Measurements from ENCODE around the gene USP9Y.

USP9Y gene

DNA sequence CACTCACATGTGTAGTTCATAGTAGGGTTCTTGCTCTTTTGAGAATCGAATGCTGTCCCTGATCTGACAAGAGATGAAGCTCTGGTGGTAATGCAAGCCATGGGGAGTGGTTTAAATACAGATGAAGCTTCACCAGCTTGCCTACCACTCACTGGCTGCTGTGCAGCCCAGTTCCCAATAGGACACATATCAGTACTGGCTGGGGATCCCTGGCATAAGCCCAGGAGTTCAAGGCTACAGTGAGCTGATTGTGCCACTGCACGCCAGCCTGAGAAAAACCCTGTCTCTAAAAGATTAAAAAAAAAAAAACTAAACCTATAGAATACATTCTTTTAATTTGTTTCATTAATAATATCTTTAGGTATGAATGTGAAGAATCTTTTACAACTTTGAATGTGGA is 136.5 kb downstream of the USP9Y start:
- peaks cover 16% of the 10 kb centered on the region for H3K4me1 ChIP-seq (ENCODE audit: low read length)
- TF ChIP-seq, protein P1, sequence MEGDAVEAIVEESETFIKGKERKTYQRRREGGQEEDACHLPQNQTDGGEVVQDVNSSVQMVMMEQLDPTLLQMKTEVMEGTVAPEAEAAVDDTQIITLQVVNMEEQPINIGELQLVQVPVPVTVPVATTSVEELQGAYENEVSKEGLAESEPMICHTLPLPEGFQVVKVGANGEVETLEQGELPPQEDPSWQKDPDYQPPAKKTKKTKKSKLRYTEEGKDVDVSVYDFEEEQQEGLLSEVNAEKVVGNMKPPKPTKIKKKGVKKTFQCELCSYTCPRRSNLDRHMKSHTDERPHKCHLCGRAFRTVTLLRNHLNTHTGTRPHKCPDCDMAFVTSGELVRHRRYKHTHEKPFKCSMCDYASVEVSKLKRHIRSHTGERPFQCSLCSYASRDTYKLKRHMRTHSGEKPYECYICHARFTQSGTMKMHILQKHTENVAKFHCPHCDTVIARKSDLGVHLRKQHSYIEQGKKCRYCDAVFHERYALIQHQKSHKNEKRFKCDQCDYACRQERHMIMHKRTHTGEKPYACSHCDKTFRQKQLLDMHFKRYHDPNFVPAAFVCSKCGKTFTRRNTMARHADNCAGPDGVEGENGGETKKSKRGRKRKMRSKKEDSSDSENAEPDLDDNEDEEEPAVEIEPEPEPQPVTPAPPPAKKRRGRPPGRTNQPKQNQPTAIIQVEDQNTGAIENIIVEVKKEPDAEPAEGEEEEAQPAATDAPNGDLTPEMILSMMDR (IDR thresholded peaks at IDR 0.05; ENCODE audit: low read depth, low read length): no peak
- TF ChIP-seq EZH2phosphoT487 (IDR thresholded peaks at IDR 0.05; ENCODE audit: low read depth): no peak
- H3K79me2 ChIP-seq (ENCODE audit: low read length): no peaks in the 10 kb centered on the region
- H3K27me3 ChIP-seq (ENCODE audit: low read depth, low read length): no peaks in the 10 kb centered on the region
- H4K20me1 ChIP-seq (ENCODE audit: insufficient read depth, low read length): no peaks in the 10 kb centered on the region
- H3K36me3 ChIP-seq (replicated peaks; ENCODE audit: low read depth, low read length): peaks cover 7% of the 10 kb centered on the region
- H3K4me3 ChIP-seq (ENCODE audit: low read length): no peak overlapping the region
- no peak overlapping the region for H3K27ac ChIP-seq (ENCODE audit: low read length)
- no peak overlapping the region for H2AFZ ChIP-seq (ENCODE audit: low read depth, low read length)
- no peak overlapping the region for H3K9ac ChIP-seq (ENCODE audit: low read length)
- H3K9me3 ChIP-seq (ENCODE audit: insufficient read depth, low read length): no peaks in the 10 kb centered on the region
- no peak overlapping the region for H3K4me2 ChIP-seq (ENCODE audit: low read length)

DNA sequence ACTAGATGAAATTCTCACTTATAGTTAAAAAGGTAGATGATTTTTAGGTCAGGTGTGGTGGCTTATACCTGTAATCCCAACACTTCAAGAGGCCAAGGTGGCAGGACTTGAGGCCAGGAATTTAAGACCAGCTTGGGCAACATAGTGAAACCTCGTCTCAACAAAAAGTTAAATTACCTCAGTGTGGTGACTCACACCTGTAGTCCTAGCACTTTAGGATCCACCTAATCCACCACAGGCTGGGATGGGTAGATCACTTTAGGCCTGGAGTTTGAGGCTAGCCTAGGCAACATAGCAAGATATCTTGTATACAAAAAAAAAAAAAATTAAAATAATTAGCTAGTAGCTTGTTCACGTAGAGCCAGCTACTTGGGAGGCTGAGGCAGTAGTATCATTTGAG is 140.3 kb downstream of the USP9Y start:
- H3K27me3 ChIP-seq (ENCODE audit: low read depth, low read length): no peaks in the 10 kb centered on the region
- no peak overlapping the region for H2AFZ ChIP-seq (ENCODE audit: low read depth, low read length)
- H3K4me2 ChIP-seq (ENCODE audit: low read length): no peak overlapping the region
- H4K20me1 ChIP-seq (ENCODE audit: insufficient read depth, low read length): no peaks in the 10 kb centered on the region
- H3K4me1 ChIP-seq (ENCODE audit: low read length): no peaks in the 10 kb centered on the region
- no peak overlapping the region for H3K27ac ChIP-seq (ENCODE audit: low read length)
- H3K9me3 ChIP-seq (ENCODE audit: insufficient read depth, low read length): no peaks in the 10 kb centered on the region
- H3K4me3 ChIP-seq (ENCODE audit: low read length): no peak overlapping the region
- TF ChIP-seq EZH2phosphoT487 (IDR thresholded peaks at IDR 0.05; ENCODE audit: low read depth): no peak
- TF ChIP-seq, protein P1 (IDR thresholded peaks at IDR 0.05; ENCODE audit: low read depth, low read length): no peak
- H3K9ac ChIP-seq (ENCODE audit: low read length): no peak overlapping the region
- H3K79me2 ChIP-seq (ENCODE audit: low read length): no peaks in the 10 kb centered on the region
- H3K36me3 ChIP-seq (replicated peaks; ENCODE audit: low read depth, low read length): peaks cover 4% of the 10 kb centered on the region

DNA sequence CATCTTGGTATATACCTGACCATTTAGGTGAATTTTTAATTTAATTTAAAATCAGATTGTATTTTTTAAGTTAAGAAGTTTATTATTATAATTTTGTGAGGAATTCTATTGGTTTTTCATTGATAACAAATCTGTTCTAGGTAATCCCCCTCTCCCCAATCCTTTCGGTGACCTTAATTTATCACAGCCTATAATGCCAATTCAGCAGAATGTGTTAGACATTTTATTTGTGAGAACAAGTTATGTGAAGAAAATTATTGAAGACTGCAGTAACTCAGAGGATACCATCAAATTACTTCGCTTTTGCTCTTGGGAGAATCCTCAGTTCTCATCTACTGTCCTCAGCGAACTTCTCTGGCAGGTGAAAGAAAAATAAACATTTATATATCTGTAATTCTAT is 145.8 kb downstream of the USP9Y start:
- Histone ChIP-seq H3K9ac (ENCODE audit: low read length) (no peak overlapping the region), H3K9me3 (ENCODE audit: insufficient read depth, low read length) (no peaks in the 10 kb centered on the region), H3K4me1 (ENCODE audit: low read length) (no peaks in the 10 kb centered on the region), H3K4me2 (ENCODE audit: low read length) (no peak overlapping the region), H3K36me3 (replicated peaks; ENCODE audit: low read depth, low read length) (peaks cover 2% of the 10 kb centered on the region), H3K27me3 (ENCODE audit: low read depth, low read length) (no peaks in the 10 kb centered on the region), H2AFZ (ENCODE audit: low read depth, low read length) (no peak overlapping the region), H4K20me1 (ENCODE audit: insufficient read depth, low read length) (no peaks in the 10 kb centered on the region), H3K79me2 (ENCODE audit: low read length) (no peaks in the 10 kb centered on the region), H3K27ac (ENCODE audit: low read length) (no peak overlapping the region), H3K4me3 (ENCODE audit: low read length) (no peak overlapping the region)
- TF ChIP-seq, protein P1 (IDR thresholded peaks at IDR 0.05; ENCODE audit: low read depth, low read length): no peak
- no peak for TF ChIP-seq EZH2phosphoT487 (IDR thresholded peaks at IDR 0.05; ENCODE audit: low read depth)

DNA sequence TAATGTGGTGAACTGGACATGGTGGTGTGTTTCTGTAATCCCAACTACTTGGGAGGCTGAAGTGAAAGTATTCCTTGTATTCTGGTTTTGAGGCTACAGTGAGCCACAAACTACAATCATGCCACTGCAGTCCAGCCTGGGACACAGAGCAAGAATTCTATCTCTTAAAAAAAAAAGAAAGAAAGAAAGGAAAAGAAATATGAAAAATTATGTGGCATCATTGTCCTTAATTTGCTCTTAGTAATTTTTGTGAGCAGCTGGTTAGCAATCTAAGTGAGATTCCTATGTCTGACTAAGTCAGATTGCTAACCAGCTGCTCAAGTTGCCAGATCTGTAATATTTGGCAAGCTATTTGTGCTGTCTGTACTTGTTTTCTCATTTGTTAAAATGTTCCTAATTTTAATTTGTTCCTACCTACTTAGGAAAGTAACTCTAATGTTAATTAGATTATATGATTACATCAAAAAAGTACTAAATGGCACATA is 154.8 kb downstream of the USP9Y start:
- H3K36me3 ChIP-seq (replicated peaks; ENCODE audit: low read depth, low read length): peaks cover 7% of the 10 kb centered on the region
- no peaks in the 10 kb centered on the region for H3K4me1 ChIP-seq (ENCODE audit: low read length)
- no peaks in the 10 kb centered on the region for H4K20me1 ChIP-seq (ENCODE audit: insufficient read depth, low read length)
- no peaks in the 10 kb centered on the region for H3K9me3 ChIP-seq (ENCODE audit: insufficient read depth, low read length)
- TF ChIP-seq EZH2phosphoT487 (IDR thresholded peaks at IDR 0.05; ENCODE audit: low read depth): no peak
- TF ChIP-seq, protein P1 (IDR thresholded peaks at IDR 0.05; ENCODE audit: low read depth, low read length): no peak
- no peaks in the 10 kb centered on the region for H3K27me3 ChIP-seq (ENCODE audit: low read depth, low read length)
- H2AFZ ChIP-seq (ENCODE audit: low read depth, low read length): no peak overlapping the region
- H3K27ac ChIP-seq (ENCODE audit: low read length): no peak overlapping the region
- no peak overlapping the region for H3K9ac ChIP-seq (ENCODE audit: low read length)
- H3K79me2 ChIP-seq (ENCODE audit: low read length): no peaks in the 10 kb centered on the region
- no peak overlapping the region for H3K4me3 ChIP-seq (ENCODE audit: low read length)
- H3K4me2 ChIP-seq (ENCODE audit: low read length): no peak overlapping the region
